GM12892 (cell line): ENCODE data around the gene WDFY4.

Source experiments
- POLR2A ChIP-seq: IDR thresholded peaks from 2 replicates; pipeline ENCODE4 v1.6.1; 2011; ENCODE audit warnings: low read depth, low read length, control low read depth
- TAF1 ChIP-seq: IDR thresholded peaks from 2 replicates; pipeline ENCODE4 v1.6.1; 2011; ENCODE audit warnings: low read depth, mild to moderate bottlenecking, control low read depth, low read length, borderline replicate concordance

- TF ChIP-seq TAF1 (no peak), POLR2A (no peak)
Observed at GRCh38 chr10:48794074-48794473, 109.4 kb downstream of the WDFY4 start.
